GM12864 (cell line): ENCODE results near the gene PRICKLE2.

Experiments
- DNase-seq: peaks from one replicate; pipeline ENCODE4 v3.0.0-alpha.2; 2011; ENCODE audit warnings: low read depth
- H3K4me3 ChIP-seq: 2 replicates; pipeline ENCODE4 v1.5.1; 2011; ENCODE audit warnings: mild to moderate bottlenecking, low read depth, low read length, control low read depth
- CTCF ChIP-seq: IDR thresholded peaks from 2 replicates; pipeline ENCODE4 v1.5.1; 2011; ENCODE audit warnings: low read depth, mild to moderate bottlenecking, moderate library complexity, low read length, control low read depth, inconsistent platforms; ENCODE audit errors: missing control alignments

PRICKLE2 gene

GRCh38 chr3:64151342-64151871 lies 73.9 kb downstream of the PRICKLE2 start:
- TF ChIP-seq CTCF, result no peak
- DNase-seq, result no peak
- no peak overlapping the region for H3K4me3 ChIP-seq

GRCh38 chr3:64150623-64151207 lies 74.6 kb downstream of the PRICKLE2 start:
- TF ChIP-seq CTCF, result no peak
- no peak for DNase-seq
- no peak overlapping the region for H3K4me3 ChIP-seq

GRCh38 chr3:64149886-64150285 lies 75.4 kb downstream of the PRICKLE2 start:
- TF ChIP-seq CTCF, result no peak
- no peak overlapping the region for H3K4me3 ChIP-seq
- DNase-seq, result no peak

- no peak for TF ChIP-seq CTCF
- H3K4me3 ChIP-seq, result no peak overlapping the region
- no peak for DNase-seq
These were observed 76.2 kb downstream of the PRICKLE2 start for GRCh38 chr3:64148955-64149653.

- H3K4me3 ChIP-seq, result no peak overlapping the region
- DNase-seq, result no peak
- no peak for TF ChIP-seq CTCF
These were observed 78.1 kb downstream of the PRICKLE2 start for GRCh38 chr3:64147211-64147610.

GRCh38 chr3:64145438-64145837 lies 79.8 kb downstream of the PRICKLE2 start:
- DNase-seq, result no peak
- H3K4me3 ChIP-seq, result no peak overlapping the region
- no peak for TF ChIP-seq CTCF

GRCh38 chr3:64144241-64144900 lies 80.9 kb downstream of the PRICKLE2 start:
- no peak overlapping the region for H3K4me3 ChIP-seq
- DNase-seq, result no peak
- no peak for TF ChIP-seq CTCF
